Measurements from ENCODE around the gene PRKAG3. TPM values are rescaled to one million over a fixed set of nuclear protein-coding genes. Genes with fewer than 3 reads are reported as not detected.

PRKAG3 gene
- total and polyA plus RNA-seq, 2 donors (not counting 1 experiment from before 2014, with no cell fraction given), result not detected

- Mint-ChIP-seq H3K27ac (no peak overlapping the region), H3K4me1 (peaks cover 20% of the 10 kb centered on the region), H3K9me3 (ENCODE audit: insufficient read depth) (no peaks in the 10 kb centered on the region), H3K4me3 (no peak overlapping the region), H3K27me3 (peaks cover 74% of the 10 kb centered on the region)
- H2AFZ ChIP-seq (ENCODE audit: insufficient read depth, low read depth, low read length, poor library complexity, severe bottlenecking), result no peak overlapping the region
- H3K4me2 ChIP-seq (replicated peaks; ENCODE audit: low read depth, low read length, poor library complexity, severe bottlenecking), result no peak overlapping the region
- H3K79me2 ChIP-seq (ENCODE audit: control insufficient read depth, insufficient read depth, low read length), result no peaks in the 10 kb centered on the region
- WGBS (ENCODE audit: insufficient coverage), result 31% methylated on average over 9 of the region's 12 CpGs
- peaks cover 0 to 17% (median 0%) of the 10 kb centered on the region in 3 donors for H3K9me3 ChIP-seq (ENCODE audit: control extremely low read depth in 1 of 3, control insufficient read depth in 2 of 3, insufficient read depth in 1 of 3, low read length in 2 of 3)
- peaks cover 27 to 32% of the 10 kb centered on the region in 2 donors for H3K4me1 ChIP-seq (ENCODE audit: control insufficient read depth in 2 of 2, insufficient read depth in 2 of 2, low read length in 2 of 2)
- intact Hi-C loops (cut with micrococcal nuclease), result no loop called here
- no peak for ATAC-seq (ENCODE audit: low read depth)
- H4K20me1 ChIP-seq (ENCODE audit: control insufficient read depth, insufficient read depth, low read length, poor library complexity, severe bottlenecking), result no peaks in the 10 kb centered on the region
- no peak for DNase-seq
- no peak for TF ChIP-seq EZH2 (IDR thresholded peaks at IDR 0.05; ENCODE audit: borderline replicate concordance, insufficient read depth, low read depth, low read length, poor library complexity, severe bottlenecking)
- no peak for TF ChIP-seq CTCF (IDR thresholded peaks at IDR 0.05)
- POLR2A ChIA-PET, result interaction anchor here (0.7 kb wide), 1 partner anchor 36 kb away, joined by 3 read pairs; no protein-coding TSS in a partner anchor
- H3K4me3 ChIP-seq (ENCODE audit: control extremely low read depth in 1 of 5, extremely low read depth in 1 of 5, insufficient read depth in 1 of 5, low read depth in 2 of 5, low read length in 4 of 5), result no peak overlapping the region
- H3K27me3 ChIP-seq (replicated peaks in 1 of 4; ENCODE audit: control extremely low read depth in 1 of 4, control insufficient read depth in 3 of 4, insufficient read depth in 4 of 4, low read length in 3 of 4), result peaks cover 0 to 80% (median 45%) of the 10 kb centered on the region in 4 experiments
- no peak overlapping the region for H3K27ac ChIP-seq (ENCODE audit: low read length in 2 of 2)
- H3K9ac ChIP-seq (ENCODE audit: low read length), result no peak overlapping the region
- CTCF ChIA-PET, result interaction anchor here (0.9 to 10.3 kb wide), 4 partner anchors 14 to 42 kb away, joined by 3 to 129 read pairs (median 68); partner anchors contain the start of gene WNT10A
- no peaks in the 10 kb centered on the region for H3K36me3 ChIP-seq (replicated peaks in 1 of 2; ENCODE audit: control extremely low read depth in 1 of 2, control insufficient read depth in 1 of 2, extremely low read depth in 1 of 2, insufficient read depth in 2 of 2, low read length in 1 of 2)
Observed at GRCh38 chr2:218856167-218856895, 24.7 kb upstream of the PRKAG3 start.

All from B cell (primary cell).